ENCODE results near the gene ANKH. TPM values are rescaled to one million over a fixed set of nuclear protein-coding genes. Genes with fewer than 3 reads are reported as not detected.

ANKH gene
- total RNA-seq, 1 experiment from 2014 or later, result 16.9 TPM

DNA sequence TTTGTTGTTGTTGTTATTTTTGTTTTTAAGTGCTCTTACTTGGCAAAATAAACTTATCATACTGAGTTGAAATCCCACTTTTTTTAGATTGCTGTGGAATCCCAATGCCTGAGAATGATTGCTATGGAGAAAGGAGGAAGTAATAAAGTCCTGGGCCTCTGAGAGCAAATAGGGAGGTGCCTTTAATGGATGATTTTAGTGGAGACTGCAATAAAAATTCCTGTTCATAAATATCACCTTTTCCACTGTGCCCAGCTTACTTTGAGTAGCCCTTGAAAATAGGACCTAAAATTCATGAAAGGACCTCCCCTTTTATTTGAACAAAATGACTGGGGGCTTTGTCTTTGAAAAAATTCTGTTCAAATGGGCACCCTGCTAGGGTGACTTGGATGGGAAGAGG is 21.8 kb upstream of the ANKH start (continued):
- TF ChIP-seq CREM (CRISPR knock-in tag; IDR thresholded peaks at IDR 0.05), result no peak
- no peak for TF ChIP-seq CREB1 (CRISPR knock-in tag; IDR thresholded peaks at IDR 0.05)
- no peak for TF ChIP-seq NFE2L1 (CRISPR knock-in tag; IDR thresholded peaks at IDR 0.05)
- TF ChIP-seq, protein P1, sequence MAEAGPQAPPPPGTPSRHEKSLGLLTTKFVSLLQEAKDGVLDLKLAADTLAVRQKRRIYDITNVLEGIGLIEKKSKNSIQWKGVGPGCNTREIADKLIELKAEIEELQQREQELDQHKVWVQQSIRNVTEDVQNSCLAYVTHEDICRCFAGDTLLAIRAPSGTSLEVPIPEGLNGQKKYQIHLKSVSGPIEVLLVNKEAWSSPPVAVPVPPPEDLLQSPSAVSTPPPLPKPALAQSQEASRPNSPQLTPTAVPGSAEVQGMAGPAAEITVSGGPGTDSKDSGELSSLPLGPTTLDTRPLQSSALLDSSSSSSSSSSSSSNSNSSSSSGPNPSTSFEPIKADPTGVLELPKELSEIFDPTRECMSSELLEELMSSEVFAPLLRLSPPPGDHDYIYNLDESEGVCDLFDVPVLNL (CRISPR knock-in tag; IDR thresholded peaks at IDR 0.05; ENCODE audit: borderline replicate concordance, low read depth), result no peak
- TF ChIP-seq ZNF317 (CRISPR knock-in tag; IDR thresholded peaks at IDR 0.05; ENCODE audit: borderline replicate concordance, low read depth), result no peak

DNA sequence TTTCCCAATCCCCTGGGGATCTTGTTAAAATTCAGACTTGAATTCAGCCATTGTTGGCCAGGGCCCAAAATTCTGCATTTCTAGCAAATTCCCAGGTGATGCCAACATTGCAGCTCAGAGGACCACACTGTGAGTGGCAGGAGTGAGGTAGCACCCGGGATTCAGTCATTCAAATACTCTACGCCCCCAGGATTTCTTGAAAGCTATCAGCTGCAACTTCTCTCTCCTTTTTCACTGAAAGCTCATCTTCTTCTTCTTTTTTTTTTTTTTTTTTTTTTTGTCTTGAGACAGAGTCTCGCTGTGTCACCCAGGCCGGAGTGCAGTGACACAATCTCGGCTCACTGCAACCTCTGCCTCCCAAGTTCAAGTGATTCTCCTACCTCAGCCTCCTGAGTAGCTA is 19.3 kb upstream of the ANKH start:
- no peak overlapping the region for H3K27ac Mint-ChIP-seq
- no peak for DNase-seq (ENCODE audit: low spot score)
- H3K36me3 Mint-ChIP-seq, result no peaks in the 10 kb centered on the region
- ChIA-PET CTCF (interaction anchor here (1.0 kb wide), 1 partner anchor 18 kb away, joined by 3 read pairs; no protein-coding TSS in a partner anchor), POLR2A (interaction anchor here (0.6 kb wide), 1 partner anchor 210 kb away, joined by 3 read pairs; no protein-coding TSS in a partner anchor)
- H3K4me1 Mint-ChIP-seq, result peaks cover 7% of the 10 kb centered on the region
- no peaks in the 10 kb centered on the region for H3K27me3 Mint-ChIP-seq (ENCODE audit: low read depth)
- H3K4me3 Mint-ChIP-seq, result no peak overlapping the region
- H3K9me3 Mint-ChIP-seq, result no peaks in the 10 kb centered on the region
- no peak for ATAC-seq
- TF ChIP-seq ZNF423 (CRISPR knock-in tag; IDR thresholded peaks at IDR 0.05) (no peak), FOXJ3 (CRISPR knock-in tag; IDR thresholded peaks at IDR 0.05; ENCODE audit: borderline replicate concordance) (no peak), ZNF138 (CRISPR knock-in tag; conservative IDR thresholded peaks at IDR 0.05) (no peak), SMAD4 (CRISPR knock-in tag; IDR thresholded peaks at IDR 0.05) (no peak), HMGA2 (CRISPR knock-in tag; IDR thresholded peaks at IDR 0.05) (no peak)
- TF ChIP-seq, protein P2, sequence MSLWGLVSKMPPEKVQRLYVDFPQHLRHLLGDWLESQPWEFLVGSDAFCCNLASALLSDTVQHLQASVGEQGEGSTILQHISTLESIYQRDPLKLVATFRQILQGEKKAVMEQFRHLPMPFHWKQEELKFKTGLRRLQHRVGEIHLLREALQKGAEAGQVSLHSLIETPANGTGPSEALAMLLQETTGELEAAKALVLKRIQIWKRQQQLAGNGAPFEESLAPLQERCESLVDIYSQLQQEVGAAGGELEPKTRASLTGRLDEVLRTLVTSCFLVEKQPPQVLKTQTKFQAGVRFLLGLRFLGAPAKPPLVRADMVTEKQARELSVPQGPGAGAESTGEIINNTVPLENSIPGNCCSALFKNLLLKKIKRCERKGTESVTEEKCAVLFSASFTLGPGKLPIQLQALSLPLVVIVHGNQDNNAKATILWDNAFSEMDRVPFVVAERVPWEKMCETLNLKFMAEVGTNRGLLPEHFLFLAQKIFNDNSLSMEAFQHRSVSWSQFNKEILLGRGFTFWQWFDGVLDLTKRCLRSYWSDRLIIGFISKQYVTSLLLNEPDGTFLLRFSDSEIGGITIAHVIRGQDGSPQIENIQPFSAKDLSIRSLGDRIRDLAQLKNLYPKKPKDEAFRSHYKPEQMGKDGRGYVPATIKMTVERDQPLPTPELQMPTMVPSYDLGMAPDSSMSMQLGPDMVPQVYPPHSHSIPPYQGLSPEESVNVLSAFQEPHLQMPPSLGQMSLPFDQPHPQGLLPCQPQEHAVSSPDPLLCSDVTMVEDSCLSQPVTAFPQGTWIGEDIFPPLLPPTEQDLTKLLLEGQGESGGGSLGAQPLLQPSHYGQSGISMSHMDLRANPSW (CRISPR knock-in tag; conservative IDR thresholded peaks at IDR 0.05; ENCODE audit: low read depth), result no peak

DNA sequence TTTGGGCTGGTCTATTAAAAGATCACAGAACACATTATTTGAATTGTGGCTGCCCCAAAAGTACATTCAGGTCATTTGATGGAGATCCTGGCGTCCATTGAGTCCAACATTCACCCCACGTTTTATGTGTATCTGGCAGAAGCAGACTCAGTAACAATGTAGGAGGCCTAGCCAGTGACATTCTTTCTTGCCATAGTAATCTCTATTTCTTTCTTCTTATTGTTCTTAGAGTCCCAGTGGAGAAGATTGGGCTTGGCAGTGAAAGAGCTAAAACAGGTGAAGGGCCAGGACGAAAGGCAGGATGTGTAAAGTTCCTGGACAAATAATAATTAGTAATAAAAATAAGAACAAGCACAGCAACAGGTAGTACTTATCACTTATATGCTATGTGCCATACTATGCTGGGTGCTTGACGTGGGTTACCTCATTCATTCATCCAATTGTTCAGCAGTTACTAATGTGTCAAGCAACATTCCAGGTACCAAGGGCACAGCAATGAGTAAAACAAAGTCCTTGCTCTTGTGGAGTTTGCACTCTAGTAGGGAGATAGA is 12.6 kb upstream of the ANKH start:
- POLR2A ChIA-PET, result no interaction called here
- CTCF ChIA-PET, result no interaction called here
- Mint-ChIP-seq H3K27ac (no peak overlapping the region), H3K36me3 (0 out of 2 replicates have a peak, but pooled peaks cover under 1% of the 10 kb centered on the region), H3K4me1 (no peaks in the 10 kb centered on the region), H3K27me3 (ENCODE audit: low read depth) (peaks cover under 1% of the 10 kb centered on the region; the same call in 1 of the 2 replicates), H3K9me3 (peaks cover 2% of the 10 kb centered on the region), H3K4me3 (no peak overlapping the region)
- TF ChIP-seq, protein P3, sequence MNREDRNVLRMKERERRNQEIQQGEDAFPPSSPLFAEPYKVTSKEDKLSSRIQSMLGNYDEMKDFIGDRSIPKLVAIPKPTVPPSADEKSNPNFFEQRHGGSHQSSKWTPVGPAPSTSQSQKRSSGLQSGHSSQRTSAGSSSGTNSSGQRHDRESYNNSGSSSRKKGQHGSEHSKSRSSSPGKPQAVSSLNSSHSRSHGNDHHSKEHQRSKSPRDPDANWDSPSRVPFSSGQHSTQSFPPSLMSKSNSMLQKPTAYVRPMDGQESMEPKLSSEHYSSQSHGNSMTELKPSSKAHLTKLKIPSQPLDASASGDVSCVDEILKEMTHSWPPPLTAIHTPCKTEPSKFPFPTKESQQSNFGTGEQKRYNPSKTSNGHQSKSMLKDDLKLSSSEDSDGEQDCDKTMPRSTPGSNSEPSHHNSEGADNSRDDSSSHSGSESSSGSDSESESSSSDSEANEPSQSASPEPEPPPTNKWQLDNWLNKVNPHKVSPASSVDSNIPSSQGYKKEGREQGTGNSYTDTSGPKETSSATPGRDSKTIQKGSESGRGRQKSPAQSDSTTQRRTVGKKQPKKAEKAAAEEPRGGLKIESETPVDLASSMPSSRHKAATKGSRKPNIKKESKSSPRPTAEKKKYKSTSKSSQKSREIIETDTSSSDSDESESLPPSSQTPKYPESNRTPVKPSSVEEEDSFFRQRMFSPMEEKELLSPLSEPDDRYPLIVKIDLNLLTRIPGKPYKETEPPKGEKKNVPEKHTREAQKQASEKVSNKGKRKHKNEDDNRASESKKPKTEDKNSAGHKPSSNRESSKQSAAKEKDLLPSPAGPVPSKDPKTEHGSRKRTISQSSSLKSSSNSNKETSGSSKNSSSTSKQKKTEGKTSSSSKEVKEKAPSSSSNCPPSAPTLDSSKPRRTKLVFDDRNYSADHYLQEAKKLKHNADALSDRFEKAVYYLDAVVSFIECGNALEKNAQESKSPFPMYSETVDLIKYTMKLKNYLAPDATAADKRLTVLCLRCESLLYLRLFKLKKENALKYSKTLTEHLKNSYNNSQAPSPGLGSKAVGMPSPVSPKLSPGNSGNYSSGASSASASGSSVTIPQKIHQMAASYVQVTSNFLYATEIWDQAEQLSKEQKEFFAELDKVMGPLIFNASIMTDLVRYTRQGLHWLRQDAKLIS (CRISPR knock-in tag; IDR thresholded peaks at IDR 0.05; ENCODE audit: borderline replicate concordance), result no peak
- TF ChIP-seq OVOL2 (CRISPR knock-in tag; IDR thresholded peaks at IDR 0.05; ENCODE audit: borderline replicate concordance) (no peak), ZNF416 (CRISPR knock-in tag; IDR thresholded peaks at IDR 0.05) (no peak), NFE2L1 (CRISPR knock-in tag; IDR thresholded peaks at IDR 0.05) (no peak), ZNF671 (CRISPR knock-in tag; IDR thresholded peaks at IDR 0.05) (no peak), SMAD3 (CRISPR knock-in tag; IDR thresholded peaks at IDR 0.05; ENCODE audit: borderline replicate concordance) (no peak), MXD4 (CRISPR knock-in tag; IDR thresholded peaks at IDR 0.05; ENCODE audit: borderline replicate concordance) (no peak), SOX15 (CRISPR knock-in tag; IDR thresholded peaks at IDR 0.05) (no peak)
- TF ChIP-seq, protein P4, sequence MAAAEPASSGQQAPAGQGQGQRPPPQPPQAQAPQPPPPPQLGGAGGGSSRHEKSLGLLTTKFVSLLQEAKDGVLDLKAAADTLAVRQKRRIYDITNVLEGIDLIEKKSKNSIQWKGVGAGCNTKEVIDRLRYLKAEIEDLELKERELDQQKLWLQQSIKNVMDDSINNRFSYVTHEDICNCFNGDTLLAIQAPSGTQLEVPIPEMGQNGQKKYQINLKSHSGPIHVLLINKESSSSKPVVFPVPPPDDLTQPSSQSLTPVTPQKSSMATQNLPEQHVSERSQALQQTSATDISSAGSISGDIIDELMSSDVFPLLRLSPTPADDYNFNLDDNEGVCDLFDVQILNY (CRISPR knock-in tag; IDR thresholded peaks at IDR 0.05), result no peak
- TF ChIP-seq, protein P5, sequence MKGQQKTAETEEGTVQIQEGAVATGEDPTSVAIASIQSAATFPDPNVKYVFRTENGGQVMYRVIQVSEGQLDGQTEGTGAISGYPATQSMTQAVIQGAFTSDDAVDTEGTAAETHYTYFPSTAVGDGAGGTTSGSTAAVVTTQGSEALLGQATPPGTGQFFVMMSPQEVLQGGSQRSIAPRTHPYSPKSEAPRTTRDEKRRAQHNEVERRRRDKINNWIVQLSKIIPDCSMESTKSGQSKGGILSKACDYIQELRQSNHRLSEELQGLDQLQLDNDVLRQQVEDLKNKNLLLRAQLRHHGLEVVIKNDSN (CRISPR knock-in tag; IDR thresholded peaks at IDR 0.05), result no peak
- TF ChIP-seq, protein P6, sequence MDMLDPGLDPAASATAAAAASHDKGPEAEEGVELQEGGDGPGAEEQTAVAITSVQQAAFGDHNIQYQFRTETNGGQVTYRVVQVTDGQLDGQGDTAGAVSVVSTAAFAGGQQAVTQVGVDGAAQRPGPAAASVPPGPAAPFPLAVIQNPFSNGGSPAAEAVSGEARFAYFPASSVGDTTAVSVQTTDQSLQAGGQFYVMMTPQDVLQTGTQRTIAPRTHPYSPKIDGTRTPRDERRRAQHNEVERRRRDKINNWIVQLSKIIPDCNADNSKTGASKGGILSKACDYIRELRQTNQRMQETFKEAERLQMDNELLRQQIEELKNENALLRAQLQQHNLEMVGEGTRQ (CRISPR knock-in tag; IDR thresholded peaks at IDR 0.05), result no peak
- TF ChIP-seq, protein P7, sequence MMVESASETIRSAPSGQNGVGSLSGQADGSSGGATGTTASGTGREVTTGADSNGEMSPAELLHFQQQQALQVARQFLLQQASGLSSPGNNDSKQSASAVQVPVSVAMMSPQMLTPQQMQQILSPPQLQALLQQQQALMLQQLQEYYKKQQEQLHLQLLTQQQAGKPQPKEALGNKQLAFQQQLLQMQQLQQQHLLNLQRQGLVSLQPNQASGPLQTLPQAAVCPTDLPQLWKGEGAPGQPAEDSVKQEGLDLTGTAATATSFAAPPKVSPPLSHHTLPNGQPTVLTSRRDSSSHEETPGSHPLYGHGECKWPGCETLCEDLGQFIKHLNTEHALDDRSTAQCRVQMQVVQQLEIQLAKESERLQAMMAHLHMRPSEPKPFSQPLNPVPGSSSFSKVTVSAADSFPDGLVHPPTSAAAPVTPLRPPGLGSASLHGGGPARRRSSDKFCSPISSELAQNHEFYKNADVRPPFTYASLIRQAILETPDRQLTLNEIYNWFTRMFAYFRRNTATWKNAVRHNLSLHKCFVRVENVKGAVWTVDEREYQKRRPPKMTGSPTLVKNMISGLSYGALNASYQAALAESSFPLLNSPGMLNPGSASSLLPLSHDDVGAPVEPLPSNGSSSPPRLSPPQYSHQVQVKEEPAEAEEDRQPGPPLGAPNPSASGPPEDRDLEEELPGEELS (CRISPR knock-in tag; IDR thresholded peaks at IDR 0.05), result no peak
- ATAC-seq (no peak), DNase-seq (ENCODE audit: low spot score) (no peak)
